Activated T-cell treated with anti-CD3 and anti-CD28 coated beads, Interleukin-2, amount 50 U/mL, for 4 hours (primary cell): ENCODE data around the gene NDUFS2. TPM values are rescaled to one million over a fixed set of nuclear protein-coding genes. Genes with fewer than 3 reads are reported as not detected.
"Not testable (repeated sequence)": the region's sequence is repeated elsewhere in the genome, so short reads cannot be mapped to it uniquely, and the experiment has no call there.

Experiments
- ATAC-seq, 2 donors: fragments of 200-7000 bp; cut with Tn5 transposase; one replicate each; pipeline ENCODE4 v1.10.0; 2021
- DNase-seq: peaks from one replicate; pipeline ENCODE4 v3.0.0-alpha.2; 2020
- H3K27me3 Mint-ChIP-seq: one replicate; pipeline ENCODE4 v1.8.0; 2021; ENCODE audit warnings: low read depth, mixed read lengths
- H3K36me3 Mint-ChIP-seq: one replicate; pipeline ENCODE4 v1.8.0; 2022; ENCODE audit warnings: mixed read lengths; ENCODE audit not compliant: insufficient read depth
- H3K4me1 Mint-ChIP-seq: one replicate; pipeline ENCODE4 v1.8.0; 2021; ENCODE audit warnings: low read depth, mixed read lengths
- H3K4me3 Mint-ChIP-seq: one replicate; pipeline ENCODE4 v1.8.0; 2021; ENCODE audit warnings: mild to moderate bottlenecking, moderate library complexity, mixed read lengths
- H3K9me3 Mint-ChIP-seq: one replicate; pipeline ENCODE4 v1.8.0; 2021; ENCODE audit warnings: mixed read lengths
- total RNA-seq, 3 donors: library from RNA; stranded (reverse); gene quantifications; one replicate each; pipeline ENCODE4 v1.2.1, GENCODE V29; 2021

The NDUFS2 gene
- total RNA-seq, 3 donors from 2014 or later = 70.7 to 80.5 (median 73.2) TPM

- DNase-seq (no peak), ATAC-seq (no peak)
- peak within 1 kb of the TSS; percentile 63 for H3K4me3 Mint-ChIP-seq
- peaks cover 41% of the 10 kb centered on the region for H3K4me1 Mint-ChIP-seq
- H3K9me3 Mint-ChIP-seq = no peaks in the 10 kb centered on the region
- no peaks in the 10 kb centered on the region for H3K27me3 Mint-ChIP-seq
- H3K36me3 Mint-ChIP-seq = peaks cover 29% of the 10 kb centered on the region
These were observed 12.9 kb downstream of the NDUFS2 start, which contains the start of gene FCER1G for GRCh38 chr1:161215076-161215475. FCER1G (plus strand) TSS chr1:161215295; CDS start chr1:161215322, 27 bp downstream.

GRCh38 chr1:161216945-161217712 is 15.0 kb downstream of the NDUFS2 start:
- Mint-ChIP-seq H3K4me1 (peaks cover 44% of the 10 kb centered on the region), H3K27me3 (no peaks in the 10 kb centered on the region), H3K4me3 (peak overlapping the region; percentile 59), H3K9me3 (no peaks in the 10 kb centered on the region), H3K36me3 (peaks cover 22% of the 10 kb centered on the region)
- ATAC-seq (peak; percentile 19 to 25), DNase-seq (no peak)

- Mint-ChIP-seq H3K4me3 (no peak overlapping the region), H3K27me3 (no peaks in the 10 kb centered on the region), H3K9me3 (no peaks in the 10 kb centered on the region), H3K36me3 (peaks cover 19% of the 10 kb centered on the region), H3K4me1 (peaks cover 44% of the 10 kb centered on the region)
- DNase-seq = no peak
- ATAC-seq = no peak
These were observed 15.7 kb downstream of the NDUFS2 start for GRCh38 chr1:161217831-161218230.

- Mint-ChIP-seq H3K4me3 (no peak overlapping the region), H3K36me3 (peaks cover 14% of the 10 kb centered on the region), H3K4me1 (peaks cover 44% of the 10 kb centered on the region), H3K9me3 (no peaks in the 10 kb centered on the region), H3K27me3 (peaks cover 1% of the 10 kb centered on the region)
- ATAC-seq (no peak), DNase-seq (no peak)
These were observed 16.3 kb downstream of the NDUFS2 start for GRCh38 chr1:161218301-161219077.

- Mint-ChIP-seq H3K4me3 (no peak overlapping the region), H3K36me3 (peaks cover 8% of the 10 kb centered on the region), H3K4me1 (peaks cover 44% of the 10 kb centered on the region)
These were observed 17.1 kb downstream of the NDUFS2 start for GRCh38 chr1:161219078-161219892.

GRCh38 chr1:161220002-161220401 is 17.8 kb downstream of the NDUFS2 start:
- DNase-seq = no peak
- peaks cover 3% of the 10 kb centered on the region for H3K36me3 Mint-ChIP-seq
- no peaks in the 10 kb centered on the region for H3K9me3 Mint-ChIP-seq
- peaks cover 1% of the 10 kb centered on the region for H3K27me3 Mint-ChIP-seq
- H3K4me3 Mint-ChIP-seq = no peak overlapping the region
- no peak for ATAC-seq
- peaks cover 40% of the 10 kb centered on the region for H3K4me1 Mint-ChIP-seq

More at GRCh38 chr1:161219078-161219892, 17.1 kb downstream of the NDUFS2 start:
- H3K9me3 Mint-ChIP-seq = no peaks in the 10 kb centered on the region
- no peak for ATAC-seq
- peaks cover 1% of the 10 kb centered on the region for H3K27me3 Mint-ChIP-seq
- no peak for DNase-seq

GRCh38 chr1:161222175-161223019 is 20.2 kb downstream of the NDUFS2 start:
- no peak for ATAC-seq
- Mint-ChIP-seq H3K9me3 (no peaks in the 10 kb centered on the region), H3K27me3 (peaks cover 1% of the 10 kb centered on the region), H3K36me3 (no peaks in the 10 kb centered on the region), H3K4me1 (peaks cover 49% of the 10 kb centered on the region), H3K4me3 (no peak overlapping the region)
- DNase-seq = no peak

- no peaks in the 10 kb centered on the region for H3K9me3 Mint-ChIP-seq
- peaks cover 40% of the 10 kb centered on the region for H3K4me1 Mint-ChIP-seq
- H3K27me3 Mint-ChIP-seq = peaks cover 1% of the 10 kb centered on the region
- DNase-seq (no peak), ATAC-seq (no peak)
- no peak overlapping the region for H3K4me3 Mint-ChIP-seq
- peaks cover 1% of the 10 kb centered on the region for H3K36me3 Mint-ChIP-seq
These were observed 21.9 kb downstream of the NDUFS2 start for GRCh38 chr1:161223805-161224694.

- not testable (repeated sequence) for H3K9me3 Mint-ChIP-seq, H3K27me3 Mint-ChIP-seq, ATAC-seq, H3K4me3 Mint-ChIP-seq, DNase-seq, H3K36me3 Mint-ChIP-seq
- peaks cover 35% of the 10 kb centered on the region for H3K4me1 Mint-ChIP-seq
These were observed 22.5 kb downstream of the NDUFS2 start for GRCh38 chr1:161224695-161225087.

GRCh38 chr1:161225178-161225533 is 23.0 kb downstream of the NDUFS2 start:
- Mint-ChIP-seq H3K4me1 (peaks cover 33% of the 10 kb centered on the region), H3K27me3 (peaks cover 1% of the 10 kb centered on the region), H3K9me3 (no peaks in the 10 kb centered on the region), H3K36me3 (peaks cover 6% of the 10 kb centered on the region), H3K4me3 (no peak overlapping the region)
- no peak for DNase-seq
- peak in 1 of 2 donors; percentile 2 for ATAC-seq

GRCh38 chr1:161225534-161226319 is 23.6 kb downstream of the NDUFS2 start, which contains the start of gene TOMM40L:
TOMM40L (plus strand) TSS chr1:161226060; CDS start chr1:161226490, 430 bp downstream.
- peak; percentile 95 to 97 for ATAC-seq

GRCh38 chr1:161226320-161226711 is 24.1 kb downstream of the NDUFS2 start:
- peaks cover 7% of the 10 kb centered on the region for H3K36me3 Mint-ChIP-seq
- H3K9me3 Mint-ChIP-seq = no peaks in the 10 kb centered on the region
- H3K4me3 Mint-ChIP-seq = peak overlapping the region; percentile 100
- no peak for ATAC-seq
- DNase-seq = no peak
- H3K27me3 Mint-ChIP-seq = peaks cover 1% of the 10 kb centered on the region
- H3K4me1 Mint-ChIP-seq = peaks cover 33% of the 10 kb centered on the region

More at GRCh38 chr1:161225534-161226319, 23.6 kb downstream of the NDUFS2 start, which contains the start of gene TOMM40L:
- DNase-seq = peak; percentile 83
- Mint-ChIP-seq H3K4me1 (peaks cover 33% of the 10 kb centered on the region), H3K9me3 (no peaks in the 10 kb centered on the region), H3K36me3 (peaks cover 7% of the 10 kb centered on the region), H3K27me3 (peaks cover 1% of the 10 kb centered on the region), H3K4me3 (peak within 1 kb of the TSS; percentile 100)
